H7 (cell line): ENCODE measurements around the gene ARHGEF4. TPM values are rescaled to one million over a fixed set of nuclear protein-coding genes. Genes with fewer than 3 reads are reported as not detected.

Experiments
- DNase-seq: peaks from one replicate; pipeline ENCODE4 v3.0.0; 2012
- H3K27me3 ChIP-seq: 2 replicates; pipeline ENCODE4 v1.6.0; 2011; ENCODE audit warnings: mild to moderate bottlenecking, low read length; ENCODE audit not compliant: control insufficient read depth, insufficient read depth
- H3K36me3 ChIP-seq: replicated peaks from 2 replicates; pipeline ENCODE4 v1.5.1; 2011; ENCODE audit warnings: low read length; ENCODE audit not compliant: control insufficient read depth, insufficient read depth
- H3K4me3 ChIP-seq: 2 replicates; pipeline ENCODE4 v1.5.1; 2011; ENCODE audit warnings: low read depth, mild to moderate bottlenecking, control low read depth, low read length, moderate library complexity; ENCODE audit not compliant: insufficient read depth
- total RNA-seq: library from RNA; depleted of rRNA; stranded (reverse); fragments of >200 nt; shearing (Covaris generic); gene quantifications from 2 replicates; pipeline ENCODE4 v1.2.3, GENCODE V29; 2014

Gene ARHGEF4
- total RNA-seq, 1 experiment from 2014 or later: 15.6 TPM

DNA sequence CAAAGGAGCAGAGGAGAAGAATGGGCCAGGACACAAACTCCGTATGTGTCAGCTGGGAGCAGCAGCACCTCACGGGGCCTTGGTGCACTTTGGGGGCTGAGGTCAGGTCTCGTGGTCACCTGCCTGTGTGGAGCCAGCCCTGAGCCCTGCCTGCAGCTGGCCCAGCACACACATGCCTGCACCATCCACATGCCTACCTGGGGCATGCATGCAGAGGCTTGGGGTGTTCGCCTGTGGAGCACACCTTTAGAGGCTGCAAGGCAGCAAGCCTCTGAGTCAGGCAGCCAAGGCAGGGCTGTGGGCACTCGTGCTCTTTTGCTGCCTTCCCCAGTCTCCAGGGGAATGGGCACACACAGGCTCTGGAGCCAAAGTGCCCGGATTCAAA, 36.0 kb downstream of the ARHGEF4 start:
- DNase-seq: no peak
- Histone ChIP-seq H3K27me3 (no peaks in the 10 kb centered on the region), H3K36me3 (no peaks in the 10 kb centered on the region), H3K4me3 (no peak overlapping the region)

DNA sequence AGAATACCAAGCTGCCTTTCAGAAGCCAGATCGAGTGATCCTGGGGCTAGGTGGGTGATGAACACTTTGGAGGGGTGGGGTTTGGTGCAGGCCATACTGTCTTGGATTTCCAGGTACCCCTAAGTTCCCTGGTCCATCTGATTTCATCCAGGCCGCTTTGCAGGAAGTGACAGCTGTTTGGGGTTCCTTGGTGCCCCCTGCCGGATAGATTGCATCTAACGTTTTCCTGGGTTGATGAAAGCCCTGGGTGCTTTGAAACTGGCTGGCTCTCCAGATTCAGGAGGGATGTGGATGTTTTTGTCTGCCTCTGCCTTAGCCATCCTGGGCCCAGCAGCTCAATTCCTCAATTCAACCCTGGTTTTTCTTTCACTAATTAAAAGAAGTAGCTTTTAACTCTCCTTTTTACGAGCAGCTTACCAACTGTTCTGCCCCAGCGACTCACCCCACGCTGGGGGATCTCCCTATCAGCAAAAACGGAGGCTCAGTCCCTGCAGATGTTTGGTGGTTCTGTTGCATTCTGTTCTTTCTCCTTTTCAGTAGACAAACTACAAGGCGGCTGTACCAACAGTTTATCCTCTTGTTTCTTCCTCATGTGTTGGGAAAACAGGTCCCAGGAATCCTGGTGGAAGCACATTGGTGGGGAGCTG, 37.1 kb downstream of the ARHGEF4 start:
- Histone ChIP-seq H3K4me3 (no peak overlapping the region), H3K36me3 (no peaks in the 10 kb centered on the region), H3K27me3 (no peaks in the 10 kb centered on the region)
- peak; percentile 87 for DNase-seq

GRCh38 chr2:130874512-130874911, 37.8 kb downstream of the ARHGEF4 start:
- no peak overlapping the region for H3K4me3 ChIP-seq
- no peak for DNase-seq
- no peaks in the 10 kb centered on the region for H3K27me3 ChIP-seq
- no peaks in the 10 kb centered on the region for H3K36me3 ChIP-seq

- Histone ChIP-seq H3K27me3 (no peaks in the 10 kb centered on the region), H3K36me3 (no peaks in the 10 kb centered on the region), H3K4me3 (no peak overlapping the region)
- no peak for DNase-seq
Measured at GRCh38 chr2:130875935-130876334, 39.2 kb downstream of the ARHGEF4 start.

DNA sequence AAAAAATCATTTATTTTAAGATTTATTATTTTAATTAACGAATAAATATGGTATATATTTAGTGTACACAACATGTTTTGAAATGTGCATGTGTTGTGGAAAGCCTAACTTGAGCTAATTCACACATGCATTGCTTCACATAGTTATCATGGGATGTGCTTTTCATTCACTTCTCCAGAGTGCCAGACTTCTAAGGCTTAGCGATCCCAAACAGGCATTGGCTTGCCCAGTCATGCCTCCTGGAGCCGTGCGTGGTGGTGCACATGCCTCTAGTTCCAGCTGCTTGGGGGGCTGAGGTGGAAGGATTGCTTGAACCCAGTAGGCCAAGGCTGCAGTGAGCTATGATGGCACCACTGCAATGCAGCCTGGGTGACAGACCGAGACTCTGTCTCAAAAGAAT, 40.5 kb downstream of the ARHGEF4 start:
- no peaks in the 10 kb centered on the region for H3K27me3 ChIP-seq
- DNase-seq: no peak
- no peaks in the 10 kb centered on the region for H3K36me3 ChIP-seq
- H3K4me3 ChIP-seq: no peak overlapping the region

DNA sequence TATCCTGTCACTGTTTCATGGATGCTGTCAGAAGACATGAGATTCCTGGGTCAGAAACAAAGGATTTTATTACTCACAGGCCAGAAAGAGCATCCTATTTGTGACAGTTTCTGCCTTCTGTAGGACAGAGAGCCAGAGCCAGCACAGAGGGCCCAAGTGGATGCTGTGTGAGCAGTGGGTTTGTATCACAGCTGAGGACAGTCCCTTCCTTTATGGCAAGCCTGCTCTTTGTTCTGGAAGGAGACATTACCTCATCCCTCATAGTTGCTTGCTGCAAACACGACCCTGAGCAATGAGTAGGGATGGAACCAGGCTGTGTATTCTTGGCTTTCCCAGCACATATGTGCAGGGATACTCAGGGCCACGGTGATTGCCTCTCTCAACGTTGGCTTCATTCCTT, 41.6 kb downstream of the ARHGEF4 start:
- Histone ChIP-seq H3K4me3 (no peak overlapping the region), H3K36me3 (no peaks in the 10 kb centered on the region), H3K27me3 (no peaks in the 10 kb centered on the region)
- DNase-seq: peak; percentile 10

- Histone ChIP-seq H3K4me3 (no peak overlapping the region), H3K27me3 (no peaks in the 10 kb centered on the region), H3K36me3 (no peaks in the 10 kb centered on the region)
- peak; percentile 42 for DNase-seq
Measured at GRCh38 chr2:130878933-130879332, 42.2 kb downstream of the ARHGEF4 start.

DNA sequence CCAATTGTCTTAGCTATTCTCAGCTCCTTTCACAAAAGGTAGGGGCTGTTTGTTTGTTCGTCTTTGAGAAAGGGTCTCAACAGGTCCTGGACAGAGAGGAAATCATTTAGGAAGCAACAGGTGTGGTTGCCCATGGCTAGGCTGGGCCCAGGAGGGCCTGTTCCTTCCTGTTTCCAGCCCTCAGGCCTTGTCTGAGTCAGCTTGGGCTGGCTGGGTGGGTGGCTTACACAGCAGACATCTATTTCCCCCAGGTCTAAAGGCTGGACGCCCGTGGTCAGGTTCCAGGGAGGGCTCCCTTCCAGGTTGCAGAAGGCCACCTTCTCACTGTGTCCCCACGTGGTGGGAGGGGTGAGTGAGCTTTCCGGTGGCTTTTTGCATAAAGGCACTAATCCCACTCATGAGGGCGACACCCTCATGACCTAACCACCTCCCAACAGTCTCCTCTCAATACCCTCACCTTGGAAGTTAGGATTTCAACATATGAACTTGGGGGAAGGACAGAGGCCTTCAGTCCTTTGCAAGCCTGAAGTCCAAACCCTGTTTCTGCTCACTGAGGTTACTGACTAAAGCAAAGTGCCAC, 45.5 kb downstream of the ARHGEF4 start:
- DNase-seq: no peak
- Histone ChIP-seq H3K36me3 (no peaks in the 10 kb centered on the region), H3K27me3 (no peaks in the 10 kb centered on the region), H3K4me3 (no peak overlapping the region)

DNA sequence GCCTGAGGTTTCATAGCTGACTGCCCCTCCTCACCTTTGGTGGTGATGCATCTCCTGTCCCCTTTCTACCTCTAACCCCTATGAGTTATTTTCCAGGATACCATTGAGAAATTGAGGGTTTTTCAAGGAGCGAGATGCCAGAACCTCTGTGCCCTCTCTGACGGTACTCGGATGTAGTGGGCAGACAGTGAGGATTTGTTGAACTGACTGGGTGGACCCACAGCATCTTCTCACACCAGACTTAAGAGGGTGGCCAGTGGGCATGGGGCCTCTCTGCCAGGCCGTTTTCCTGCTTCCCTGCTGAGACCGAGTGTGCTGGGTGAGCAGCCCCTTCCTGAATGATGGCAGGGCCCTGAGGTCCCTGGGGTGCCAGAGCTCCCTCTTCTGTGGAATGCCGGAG, 46.3 kb downstream of the ARHGEF4 start:
- H3K36me3 ChIP-seq: no peaks in the 10 kb centered on the region
- no peak overlapping the region for H3K4me3 ChIP-seq
- no peaks in the 10 kb centered on the region for H3K27me3 ChIP-seq
- no peak for DNase-seq

DNA sequence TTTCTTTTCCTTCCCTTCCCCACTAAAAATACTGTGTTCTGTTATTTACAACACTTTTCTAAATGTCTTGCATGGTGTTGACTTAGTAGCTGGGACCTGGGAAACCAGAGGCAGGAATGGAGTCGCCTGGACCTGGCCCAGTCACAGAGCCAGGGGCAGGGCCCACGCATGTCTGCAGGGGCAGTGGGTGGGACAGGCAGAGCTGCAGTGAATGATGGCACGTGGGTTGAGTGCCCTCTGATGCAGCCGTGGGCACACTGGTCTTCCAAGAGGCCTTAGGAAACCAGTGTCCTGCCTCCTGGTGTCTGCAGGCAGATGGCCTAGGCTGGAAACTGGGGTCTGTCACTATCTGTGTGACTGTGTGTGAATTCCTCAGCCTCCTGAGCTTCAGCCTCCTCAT, 46.8 kb downstream of the ARHGEF4 start:
- no peak for DNase-seq
- Histone ChIP-seq H3K27me3 (no peaks in the 10 kb centered on the region), H3K36me3 (no peaks in the 10 kb centered on the region), H3K4me3 (no peak overlapping the region)

GRCh38 chr2:130884013-130884412, 47.3 kb downstream of the ARHGEF4 start:
- Histone ChIP-seq H3K4me3 (no peak overlapping the region), H3K27me3 (no peaks in the 10 kb centered on the region), H3K36me3 (no peaks in the 10 kb centered on the region)
- no peak for DNase-seq

DNA sequence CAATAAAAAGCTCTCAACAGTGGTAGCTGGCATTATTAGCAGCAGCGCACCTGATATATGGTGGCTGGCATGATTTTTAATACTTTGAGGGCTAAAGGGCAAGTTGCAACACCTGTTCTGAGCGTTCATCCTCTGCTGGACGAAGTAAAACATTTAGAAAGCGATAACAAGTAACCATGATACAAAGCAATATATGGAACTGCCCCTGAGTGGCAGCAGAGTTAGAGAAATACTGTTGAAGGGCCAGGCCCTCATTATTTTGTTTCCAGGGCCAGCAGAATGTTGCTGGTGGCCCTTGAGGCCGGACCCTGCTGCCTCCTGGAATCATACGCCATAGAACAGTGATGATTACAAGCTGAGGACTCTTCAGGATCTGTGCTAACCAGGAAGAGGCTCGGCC, 47.8 kb downstream of the ARHGEF4 start:
- Histone ChIP-seq H3K4me3 (no peak overlapping the region), H3K27me3 (no peaks in the 10 kb centered on the region), H3K36me3 (no peaks in the 10 kb centered on the region)
- DNase-seq: no peak

DNA sequence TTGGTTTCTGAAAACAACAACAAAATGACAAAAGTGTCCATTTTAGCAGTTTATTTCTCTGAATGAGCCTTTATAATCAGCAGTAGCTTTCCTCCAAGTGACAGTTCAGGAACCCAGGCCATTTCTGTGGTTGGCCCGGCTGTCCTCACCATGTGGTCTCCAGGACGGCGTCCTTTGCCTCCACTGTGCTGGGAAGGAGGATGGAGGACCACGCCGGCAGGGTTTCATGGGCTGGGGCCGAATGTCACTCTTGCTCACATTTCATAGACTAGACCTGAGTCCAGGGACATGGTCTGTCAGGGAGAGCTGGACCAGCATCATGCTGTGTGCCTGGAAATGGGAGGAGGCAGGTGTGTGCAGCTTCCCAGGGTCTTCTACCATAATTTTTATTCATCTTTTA, 50.9 kb downstream of the ARHGEF4 start:
- Histone ChIP-seq H3K36me3 (no peaks in the 10 kb centered on the region), H3K4me3 (no peak overlapping the region), H3K27me3 (no peaks in the 10 kb centered on the region)
- DNase-seq: no peak

- no peaks in the 10 kb centered on the region for H3K27me3 ChIP-seq
- H3K36me3 ChIP-seq: no peaks in the 10 kb centered on the region
- no peak for DNase-seq
- no peak overlapping the region for H3K4me3 ChIP-seq
Measured at GRCh38 chr2:130890941-130891669, 54.4 kb downstream of the ARHGEF4 start.

GRCh38 chr2:130891966-130892365, 55.3 kb downstream of the ARHGEF4 start:
- Histone ChIP-seq H3K27me3 (no peaks in the 10 kb centered on the region), H3K36me3 (no peaks in the 10 kb centered on the region), H3K4me3 (no peak overlapping the region)
- DNase-seq: no peak
